Left kidney (tissue), 2 donors: ENCODE results near the gene MRPS17. TPM values are rescaled to one million over a fixed set of nuclear protein-coding genes. Genes with fewer than 3 reads are reported as not detected.

Experiments used
- DNase-seq: peaks from one replicate; pipeline ENCODE4 v3.0.0-alpha.2; 2013
- polyA plus RNA-seq: library from polyadenylated mRNA; unstranded; fragments of 120-200 nt; gene quantifications from one replicate; pipeline ENCODE4 v1.2.1, GENCODE V29; 2013; ENCODE audit not compliant: insufficient read length

MRPS17 gene
- polyA plus RNA-seq, 1 donor, result 19.1 TPM

GRCh38 chr7:55969391-55969790 is 17.7 kb downstream of the MRPS17 start:
- DNase-seq, result no peak

GRCh38 chr7:55970561-55970960 is 18.9 kb downstream of the MRPS17 start:
- no peak for DNase-seq

GRCh38 chr7:55970978-55971377 is 19.3 kb downstream of the MRPS17 start:
- DNase-seq, result no peak

- no peak for DNase-seq
Observed at GRCh38 chr7:55973747-55974250, 22.1 kb downstream of the MRPS17 start.

- DNase-seq, result no peak
Observed at GRCh38 chr7:55975988-55976633, 24.4 kb downstream of the MRPS17 start.

- no peak for DNase-seq
Observed at GRCh38 chr7:55977831-55978230, 26.2 kb downstream of the MRPS17 start.

GRCh38 chr7:55980266-55980665 is 28.6 kb downstream of the MRPS17 start:
- no peak for DNase-seq

GRCh38 chr7:55983537-55983936 is 31.9 kb downstream of the MRPS17 start:
- DNase-seq, result no peak

- no peak for DNase-seq
Observed at GRCh38 chr7:55992346-55992745, 40.7 kb downstream of the MRPS17 start.

- no peak for DNase-seq
Observed at GRCh38 chr7:55996856-55997500, 45.3 kb downstream of the MRPS17 start.

GRCh38 chr7:56003749-56004148 is 52.1 kb downstream of the MRPS17 start:
- DNase-seq, result no peak

Other genes starting within 250 kb of the MRPS17 start
- 0.67 TPM for gene SEPTIN14, start 89.1 kb upstream of the MRPS17 start, polyA plus RNA-seq
- 18.5 TPM for gene ZNF713, start 64.4 kb upstream of the MRPS17 start, polyA plus RNA-seq
- 124 TPM for gene NIPSNAP2, start 12.7 kb downstream of the MRPS17 start, polyA plus RNA-seq
- gene PSPH, start 99.6 kb downstream of the MRPS17 start, polyA plus RNA-seq, result 30.4 TPM
- gene CCT6A, start 99.9 kb downstream of the MRPS17 start, polyA plus RNA-seq, result 316 TPM
- 153 TPM for gene SUMF2, start 112.4 kb downstream of the MRPS17 start, polyA plus RNA-seq
- gene PHKG1, start 141.1 kb downstream of the MRPS17 start, polyA plus RNA-seq, result 2.9 TPM
- 208 TPM for gene CHCHD2, start 154.6 kb downstream of the MRPS17 start, polyA plus RNA-seq
- gene NUPR2, start 164.5 kb downstream of the MRPS17 start, polyA plus RNA-seq, result 2.0 TPM